ENCODE results near the gene SLC16A8. TPM values are rescaled to one million over a fixed set of nuclear protein-coding genes. Genes with fewer than 3 reads are reported as not detected.

The SLC16A8 gene
- total and polyA plus RNA-seq, 10 of the 15 experiments (the other 5 are each of a cell fraction or from before 2014, with no cell fraction given) = not detected

- in situ Hi-C loops (cut with MboI) = no loop called here
- WGBS (ENCODE audit: insufficient coverage, insufficient replicate concordance, low lambda C conversion rate, missing lambda C conversion rate) = 90% methylated on average over 16 of the region's 32 CpGs
- CTCF ChIA-PET = no interaction called here
Measured at GRCh38 chr22:38075105-38075825, 8.7 kb downstream of the SLC16A8 start.

More at GRCh38 chr22:38075105-38075825, 8.7 kb downstream of the SLC16A8 start:
- Histone ChIP-seq H4K20me1 (ENCODE audit: control insufficient read depth, insufficient read depth) (no peaks in the 10 kb centered on the region), H3K9ac (ENCODE audit: control insufficient read depth, insufficient read depth, low read length) (no peak overlapping the region), H3K4me2 (ENCODE audit: control insufficient read depth, insufficient read depth) (no peak overlapping the region), H3K4me3 (no peak overlapping the region), H2AFZ (ENCODE audit: control insufficient read depth, low read depth, low read length) (no peak overlapping the region), H3K27me3 (replicated peaks in 1 of 2; ENCODE audit: control insufficient read depth in 2 of 2, insufficient read depth in 2 of 2, low read length in 1 of 2) (no peaks in the 10 kb centered on the region; a peak in 1 of 4 replicates), H3K4me1 (ENCODE audit: control insufficient read depth, insufficient read depth, low read length) (no peaks in the 10 kb centered on the region), H3K36me3 (ENCODE audit: control insufficient read depth in 2 of 2, insufficient read depth in 2 of 2, low read length in 1 of 2) (no peaks in the 10 kb centered on the region), H3K9me3 (replicated peaks; ENCODE audit: control insufficient read depth, insufficient read depth, low read length) (no peaks in the 10 kb centered on the region), H3K79me2 (ENCODE audit: control insufficient read depth, insufficient read depth, low read length) (no peaks in the 10 kb centered on the region), H3K27ac (ENCODE audit: control insufficient read depth, insufficient read depth) (no peak overlapping the region)
- TF ChIP-seq KDM1A (IDR thresholded peaks at IDR 0.05; ENCODE audit: borderline replicate concordance) (no peak), MTA2 (IDR thresholded peaks at IDR 0.05; ENCODE audit: low read depth) (no peak), E2F4 (IDR thresholded peaks at IDR 0.05; ENCODE audit: low read depth, low read length) (no peak), SUPT20H (IDR thresholded peaks at IDR 0.05; ENCODE audit: borderline replicate concordance, control insufficient read depth, low read depth, low read length) (no peak), HDAC2 (IDR thresholded peaks at IDR 0.05) (no peak), RAD51 (IDR thresholded peaks at IDR 0.05) (no peak), RBBP5 (conservative IDR thresholded peaks at IDR 0.05) (no peak), ATF3 (IDR thresholded peaks at IDR 0.05; ENCODE audit: borderline replicate concordance, extremely low read depth, low read depth, low read length) (no peak), MYC (IDR thresholded peaks at IDR 0.05; ENCODE audit: insufficient read depth, insufficient read length, insufficient replicate concordance, low read length, severe bottlenecking) (no peak), ATF2 (IDR thresholded peaks at IDR 0.05; ENCODE audit: low read length) (no peak), CREB1 (IDR thresholded peaks at IDR 0.05; ENCODE audit: low read depth) (no peak), RELB (IDR thresholded peaks at IDR 0.05; ENCODE audit: low read depth) (no peak), TBL1XR1 (IDR thresholded peaks at IDR 0.05; ENCODE audit: low read depth, low read length) (no peak)
- FAIRE-seq (no peak), ATAC-seq (no peak), DNase-seq (ENCODE audit: low read depth, low spot score) (no peak)
- intact Hi-C loops (cut with micrococcal nuclease; ENCODE audit: unreplicated experiment) = no loop called here
- ChIA-PET POLR2A (no interaction called here), SMC1A (ENCODE audit: uncharacterized antibody, unreplicated experiment) (no interaction called here), RAD21 (ENCODE audit: unreplicated experiment) (no interaction called here)
- BruUV-seq (replicated peaks) = no TSS peak

Data from GM12878 (cell line).